ENCODE measurements around the gene PIK3CG.
"Not testable (repeated sequence)": the region's sequence is repeated elsewhere in the genome, so short reads cannot be mapped to it uniquely, and the experiment has no call there.

The PIK3CG gene

DNA sequence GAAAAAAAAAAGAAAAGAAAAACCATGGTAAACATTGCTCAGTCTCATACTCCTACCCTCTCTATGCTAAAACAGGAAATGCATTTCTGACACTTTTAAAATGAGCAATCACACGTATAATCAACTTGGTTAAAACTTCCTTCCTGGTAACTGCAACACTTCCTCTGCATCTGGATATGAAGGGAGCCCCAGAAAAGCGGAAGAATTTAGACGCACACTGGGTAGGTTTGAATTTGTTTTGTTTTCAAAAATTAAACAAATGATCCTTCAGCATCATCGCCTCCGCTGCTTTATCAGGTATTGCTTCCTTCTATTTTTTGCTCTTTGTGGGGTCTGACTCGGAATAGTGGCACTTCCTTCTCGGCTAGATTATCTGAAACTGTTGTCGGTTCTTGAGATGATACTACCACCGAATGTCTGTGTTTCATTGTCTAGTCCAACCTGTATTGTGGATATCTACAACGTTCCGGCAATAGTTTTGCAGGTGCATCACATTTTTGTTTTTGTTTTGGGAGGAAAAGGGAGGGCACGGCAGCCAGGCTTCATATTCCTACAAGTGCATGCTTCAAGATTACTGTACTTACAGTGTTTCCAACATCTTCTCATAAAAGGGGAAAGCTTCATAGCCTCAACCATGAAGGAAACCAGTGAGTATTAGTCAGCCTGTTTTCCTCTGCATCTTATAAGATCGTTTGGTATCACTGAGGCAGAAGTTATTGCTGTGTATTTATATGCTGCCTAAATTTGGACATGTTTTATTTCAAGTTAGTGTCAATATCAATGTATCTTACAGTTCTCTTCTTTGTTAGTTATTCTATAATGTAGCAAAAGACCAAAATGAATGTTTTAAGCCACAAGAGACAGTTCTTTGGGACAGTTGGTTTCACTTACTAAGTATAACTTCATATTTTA lies at the start of gene PIK3CG:
TSS of gene PIK3CG (plus strand) at position 153 of the 912 bp plus-strand sequence. CDS start 2,280 bp downstream, outside the sequence.
- peak; percentile 40 for DNase-seq

GRCh38 chr7:106817098-106817497 lies 48.0 kb upstream of the PIK3CG start:
- DNase-seq = no peak

- no peak for DNase-seq
These were observed 46.3 kb upstream of the PIK3CG start for GRCh38 chr7:106818736-106819135.

DNA sequence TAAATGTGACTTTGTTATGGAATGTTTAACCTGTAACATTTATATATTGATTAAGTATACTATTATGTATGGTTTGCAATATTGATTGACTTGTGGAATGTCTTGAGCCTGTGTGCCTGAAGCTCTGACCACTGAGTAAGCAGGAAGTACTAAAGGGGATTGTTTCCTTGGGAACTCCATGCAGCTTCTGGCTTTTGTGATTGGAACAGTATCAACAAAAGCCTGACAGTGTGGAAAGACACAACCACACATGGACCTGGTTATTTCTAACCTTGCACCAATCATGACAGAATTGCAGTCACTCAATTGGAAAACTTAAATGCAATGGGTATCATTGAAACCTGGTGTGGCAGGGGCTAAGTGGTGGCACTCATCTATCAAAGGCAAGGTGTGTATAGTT lies 45.5 kb upstream of the PIK3CG start:
- DNase-seq = no peak

GRCh38 chr7:106820321-106821217 lies 44.5 kb upstream of the PIK3CG start:
- DNase-seq = no peak

DNA sequence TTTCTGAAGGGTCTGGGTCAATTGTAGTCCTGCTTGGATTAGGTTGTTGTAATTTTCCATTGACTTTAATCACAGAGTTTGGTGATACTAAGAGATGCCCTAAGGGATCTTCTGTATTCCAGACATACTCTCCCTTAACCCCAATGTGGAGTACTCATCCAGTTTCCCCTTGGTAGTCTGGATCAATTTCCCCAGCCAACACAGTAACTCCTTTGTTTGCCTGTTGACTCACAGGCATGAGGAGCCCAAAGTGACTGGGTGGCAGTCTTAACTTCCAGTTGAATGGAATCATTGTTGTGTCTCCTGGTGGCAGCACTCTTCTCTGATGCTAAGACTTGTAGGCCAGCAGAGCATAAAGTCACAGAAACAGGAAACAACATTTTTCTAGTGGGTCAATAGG lies 41.5 kb upstream of the PIK3CG start:
- no peak for DNase-seq

DNA sequence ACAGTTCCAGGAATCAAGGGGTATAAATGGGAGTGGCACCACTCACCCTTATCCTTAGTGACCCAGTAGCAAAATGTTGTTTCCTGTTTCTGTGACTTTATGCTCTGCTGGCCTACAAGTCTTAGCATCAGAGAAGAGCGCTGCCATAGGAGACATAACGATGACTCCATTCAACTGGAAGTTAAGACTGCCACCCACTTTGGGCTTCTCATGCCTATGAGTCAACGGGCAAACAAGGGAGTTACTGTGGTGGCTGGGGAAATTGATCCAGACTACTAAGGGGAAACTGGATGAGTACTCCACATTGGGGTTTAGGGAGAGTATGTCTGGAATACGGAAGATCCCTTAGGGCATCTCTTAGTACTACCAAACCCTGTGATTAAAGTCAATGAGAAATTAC lies 40.6 kb upstream of the PIK3CG start:
- DNase-seq = no peak

DNA sequence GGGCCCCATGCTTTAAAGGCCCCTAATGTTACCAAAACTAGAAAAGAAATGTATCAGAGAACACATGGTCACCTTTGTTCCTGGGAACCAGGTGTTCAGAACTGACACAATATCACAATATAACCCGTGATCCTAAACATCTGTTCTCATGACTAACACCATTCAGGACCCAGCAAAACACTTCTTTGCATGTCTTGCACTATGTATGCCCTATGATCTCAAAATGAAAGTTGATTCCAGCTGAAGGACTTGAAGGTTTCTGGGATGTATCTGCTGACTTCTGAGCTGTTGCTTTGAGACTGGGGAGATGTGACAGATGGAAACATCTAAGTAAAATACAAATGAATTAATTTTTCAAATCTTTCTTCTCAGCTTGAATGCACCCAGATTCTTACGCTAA lies 37.5 kb upstream of the PIK3CG start:
- DNase-seq = no peak

DNA sequence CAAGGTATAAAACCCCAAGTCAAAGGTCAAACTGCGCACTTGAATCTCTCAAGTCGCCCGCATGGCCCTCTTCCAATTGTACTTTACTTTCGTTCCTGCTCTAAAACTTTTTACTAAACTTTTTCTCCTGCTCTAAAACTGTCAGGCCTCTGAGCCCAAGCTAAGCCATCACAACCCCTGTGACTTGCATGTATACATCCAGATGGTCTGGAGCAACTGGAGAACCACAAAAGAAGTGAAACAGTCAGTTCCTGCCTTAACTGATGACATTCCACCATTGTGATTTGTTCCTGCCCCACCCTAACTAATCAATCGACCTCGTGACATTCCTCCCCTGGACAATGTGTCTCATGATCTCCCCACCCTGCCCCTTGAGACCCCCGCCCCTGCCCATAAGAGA lies 35.6 kb upstream of the PIK3CG start:
- no peak for DNase-seq

DNA sequence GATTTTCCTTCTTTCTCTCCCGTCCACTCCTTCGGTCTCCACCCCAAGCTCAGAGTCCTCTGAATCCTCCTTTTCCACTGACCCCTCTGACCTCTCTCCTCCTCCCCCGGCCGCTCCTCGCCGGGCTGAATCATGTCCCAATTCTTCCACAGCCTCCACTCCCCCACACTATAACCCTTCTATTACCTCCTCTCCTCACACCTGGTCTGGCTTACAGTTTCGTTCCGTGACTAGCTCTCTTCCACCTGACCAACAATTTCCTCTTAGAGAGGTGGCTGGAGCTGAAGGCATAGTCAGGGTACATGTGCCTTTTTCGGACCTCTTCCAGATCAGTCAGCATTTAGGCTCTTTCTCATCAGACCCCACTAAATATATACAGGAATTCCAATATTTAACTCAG lies 34.2 kb upstream of the PIK3CG start:
- not testable (repeated sequence) for DNase-seq

DNA sequence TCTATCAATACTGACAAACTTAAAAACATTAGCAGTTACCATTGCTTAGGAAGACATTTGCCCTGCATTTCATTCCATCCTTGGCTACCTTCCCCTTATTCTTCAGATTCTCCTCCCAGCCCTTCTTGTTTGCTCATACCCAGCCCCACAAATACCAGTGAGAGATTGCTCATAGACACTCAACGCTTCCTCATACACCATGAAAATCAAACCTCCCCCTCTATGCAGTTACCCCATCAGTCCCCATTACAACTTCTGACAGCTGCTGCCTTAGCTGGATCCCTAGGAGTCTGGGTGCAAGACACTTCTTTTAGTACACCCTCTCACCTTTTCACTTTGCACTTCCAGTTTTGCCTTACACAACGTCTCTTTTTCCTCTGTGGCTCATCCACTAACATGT lies 28.3 kb upstream of the PIK3CG start:
- no peak for DNase-seq

DNA sequence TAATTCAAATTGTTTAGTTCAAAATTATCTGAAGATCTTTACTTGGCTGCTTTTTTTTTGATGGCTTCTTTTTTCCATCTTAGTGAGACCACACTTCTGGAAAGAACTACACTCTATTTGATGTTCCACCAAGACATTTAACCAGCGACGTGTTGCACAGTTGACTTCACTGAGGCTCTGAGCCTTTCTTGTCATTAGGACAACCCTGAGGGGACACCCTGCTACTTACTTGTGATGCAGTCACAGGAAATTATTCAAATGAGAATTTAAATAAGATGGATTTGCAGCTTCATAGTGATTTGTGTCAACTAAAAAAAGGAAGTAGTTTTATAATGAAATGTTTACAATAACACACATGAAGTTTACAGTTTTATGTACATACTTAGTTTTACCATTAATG lies 25.6 kb upstream of the PIK3CG start:
- no peak for DNase-seq

DNA sequence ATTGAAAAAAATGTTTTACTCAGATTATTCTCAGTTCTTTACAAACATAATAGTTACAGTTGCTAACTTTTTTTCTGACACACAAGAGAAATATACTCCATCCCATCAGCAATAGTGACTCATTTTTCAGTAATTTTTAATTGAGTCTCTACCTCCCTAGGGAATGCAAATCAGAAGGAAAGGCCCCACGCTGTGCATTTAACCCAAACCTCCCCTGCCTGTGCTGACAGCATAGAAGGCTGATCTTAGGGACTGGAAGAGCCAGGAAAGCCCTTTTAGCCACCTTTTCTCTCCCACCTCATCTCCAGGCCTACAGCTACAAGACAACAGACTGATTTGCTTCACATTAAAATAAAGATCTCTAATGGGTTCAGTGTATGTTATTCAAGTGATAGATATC lies 24.7 kb upstream of the PIK3CG start:
- no peak for DNase-seq

GRCh38 chr7:106841896-106842390 lies 23.1 kb upstream of the PIK3CG start:
- no peak for DNase-seq

GRCh38 chr7:106844279-106844997 lies 20.6 kb upstream of the PIK3CG start:
- no peak for DNase-seq

GRCh38 chr7:106848049-106848448 lies 17.0 kb upstream of the PIK3CG start:
- no peak for DNase-seq

- no peak for DNase-seq
These were observed 16.1 kb upstream of the PIK3CG start for GRCh38 chr7:106848851-106849442.

- not testable (repeated sequence) for DNase-seq
These were observed 13.4 kb upstream of the PIK3CG start for GRCh38 chr7:106851632-106852031.

DNA sequence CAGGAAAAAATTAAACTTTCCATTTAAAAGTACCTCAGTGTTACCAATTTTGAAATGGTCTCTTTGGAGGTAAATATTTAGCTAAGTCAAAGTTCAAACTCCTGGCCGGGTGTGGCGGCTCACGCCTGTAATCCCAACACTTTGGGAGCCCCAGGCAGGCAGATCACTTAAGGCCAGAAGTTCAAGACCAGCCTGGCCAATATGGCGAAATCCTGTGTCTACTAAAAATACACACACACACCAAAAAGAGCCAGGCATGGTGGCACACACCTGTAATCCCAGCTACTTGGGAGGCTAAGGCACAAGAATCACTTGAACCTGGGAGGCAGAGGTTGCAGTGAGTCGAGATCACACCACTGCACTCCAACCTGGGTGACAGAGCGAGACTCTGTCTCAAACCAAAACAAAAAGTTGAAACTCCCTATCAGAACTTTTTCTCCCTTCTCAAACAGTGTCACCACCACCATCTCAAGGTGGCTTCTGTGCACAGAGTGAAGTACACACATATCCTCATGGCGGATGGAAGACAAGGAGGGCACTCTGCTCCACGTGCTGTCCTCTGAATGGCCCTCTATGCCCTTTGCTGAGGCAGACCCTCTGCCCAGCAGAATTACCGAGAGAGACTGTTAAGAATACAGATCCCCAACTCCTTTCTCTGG lies 11.7 kb upstream of the PIK3CG start:
- DNase-seq = no peak

- DNase-seq = no peak
These were observed 9.4 kb upstream of the PIK3CG start for GRCh38 chr7:106855540-106856132.
